Measurements from ENCODE around the gene NAV2.

The NAV2 gene

GRCh38 chr11:19683862-19684491, 28.7 kb upstream of the NAV2 start:
- no peak for DNase-seq

GRCh38 chr11:19686234-19686633, 26.4 kb upstream of the NAV2 start:
- DNase-seq, result no peak

- DNase-seq, result no peak
Observed at GRCh38 chr11:19687392-19687791, 25.2 kb upstream of the NAV2 start.

GRCh38 chr11:19689281-19690000, 23.2 kb upstream of the NAV2 start:
- DNase-seq, result no peak

GRCh38 chr11:19690885-19691284, 21.8 kb upstream of the NAV2 start:
- DNase-seq, result no peak

- no peak for DNase-seq
Observed at GRCh38 chr11:19691815-19692500, 20.7 kb upstream of the NAV2 start.

GRCh38 chr11:19693146-19693545, 19.5 kb upstream of the NAV2 start:
- no peak for DNase-seq

- no peak for DNase-seq
Observed at GRCh38 chr11:19694796-19695345, 17.8 kb upstream of the NAV2 start.

- DNase-seq, result no peak
Observed at GRCh38 chr11:19696073-19696472, 16.6 kb upstream of the NAV2 start.

GRCh38 chr11:19696904-19697303, 15.7 kb upstream of the NAV2 start:
- DNase-seq, result no peak

- no peak for DNase-seq
Observed at GRCh38 chr11:19697721-19698121, 14.9 kb upstream of the NAV2 start.

- DNase-seq, result no peak
Observed at GRCh38 chr11:19698493-19699292, 13.9 kb upstream of the NAV2 start.

- DNase-seq, result no peak
Observed at GRCh38 chr11:19701421-19701820, 11.2 kb upstream of the NAV2 start.

- DNase-seq, result no peak
Observed at GRCh38 chr11:19702620-19703019, 10.0 kb upstream of the NAV2 start.

- no peak for DNase-seq
Observed at GRCh38 chr11:19703211-19703610, 9.4 kb upstream of the NAV2 start.

- DNase-seq, result no peak
Observed at GRCh38 chr11:19704213-19704612, 8.4 kb upstream of the NAV2 start.

GRCh38 chr11:19705936-19706335, 6.7 kb upstream of the NAV2 start:
- DNase-seq, result no peak

GRCh38 chr11:19711911-19712280, 741 bp upstream of the NAV2 start:
- DNase-seq, result no peak

- DNase-seq, result no peak
Observed at GRCh38 chr11:19713196-19714021, 772 bp downstream of the NAV2 start.

GRCh38 chr11:19714022-19714386, 1.4 kb downstream of the NAV2 start:
- DNase-seq, result no peak

GRCh38 chr11:19714387-19715363, 2.0 kb downstream of the NAV2 start:
- DNase-seq, result no peak
